T-cell (primary cell): ENCODE data around the gene LARGE1. TPM values are rescaled to one million over a fixed set of nuclear protein-coding genes. Genes with fewer than 3 reads are reported as not detected.

ENCODE experiments used
- ATAC-seq, 4 experiments: fragments of 200-7000 bp in 3 of 4; fragments of 150-1000 bp in 1 of 4; cut with Tn5 transposase; replicated peaks in 1 of 4; 1 replicate in 3 of 4; 2 replicates in 1 of 4; pipeline ENCODE4 v1.10.0; 2021; ENCODE audit warnings: moderate library complexity in 3 of 4, mild to moderate bottlenecking in 2 of 4, moderate number of reproducible peaks in 1 of 4
- CTCF ChIA-PET, 2 donors: fragments of 300-600 bp; sonication (Branson Sonifier 250); formaldehyde crosslinking; loops; one replicate each; lab custom pipeline; 2022; ENCODE audit warnings: antibody characterized with exemption in 2 of 2; lab: Charles Lee
- POLR2A ChIA-PET, 2 donors: fragments of 300-600 bp; sonication (Branson Sonifier 250); formaldehyde crosslinking; loops; one replicate each; lab custom pipeline; 2022; ENCODE audit warnings: antibody characterized with exemption in 2 of 2; lab: Charles Lee
- DNase-seq, 35 experiments: peaks; one replicate each; pipeline versions ENCODE4 v3.0.0 to v3.0.0-alpha.2; 2013 to 2023
- H3K27ac ChIP-seq: one replicate; pipeline ENCODE4 v1.5.1; 2013; ENCODE audit warnings: low read length
- H3K27me3 ChIP-seq, 2 experiments: replicated peaks in 1 of 2; 1 replicate in 1 of 2; 2 replicates in 1 of 2; pipeline versions ENCODE4 v1.6.1 to v1.7.0; 2013; ENCODE audit warnings: low read length in 1 of 2, mixed read lengths in 1 of 2; ENCODE audit not compliant: control insufficient read depth in 2 of 2, insufficient read depth in 2 of 2; ENCODE audit errors: extremely low read depth in 1 of 2
- H3K36me3 ChIP-seq, 2 donors: 1 replicate in 1 of 2; 2 replicates in 1 of 2; pipeline versions ENCODE4 v1.6.1 to v1.7.0; 2013; ENCODE audit warnings: low read length in 1 of 2; ENCODE audit not compliant: control insufficient read depth in 2 of 2, insufficient read depth in 1 of 2; ENCODE audit errors: extremely low read depth in 1 of 2
- H3K4me1 ChIP-seq, 2 experiments: 1 replicate in 1 of 2; 2 replicates in 1 of 2; pipeline versions ENCODE4 v1.6.1 to v1.7.0; 2013; ENCODE audit warnings: low read length in 2 of 2, mixed read lengths in 1 of 2; ENCODE audit not compliant: insufficient read depth in 2 of 2, control insufficient read depth in 1 of 2; ENCODE audit errors: extremely low read depth in 1 of 2
- H3K4me3 ChIP-seq, 2 donors: 1 replicate in 1 of 2; 2 replicates in 1 of 2; pipeline versions ENCODE4 v1.5.1 to v1.7.0; 2013; ENCODE audit warnings: mild to moderate bottlenecking in 2 of 2, low read length in 1 of 2, moderate library complexity in 1 of 2; ENCODE audit not compliant: control insufficient read depth in 1 of 2; ENCODE audit errors: extremely low read depth in 1 of 2
- H3K9me3 ChIP-seq: 2 replicates; pipeline ENCODE4 v1.7.0; 2013
- H3K27ac Mint-ChIP-seq, 2 donors: one replicate each; pipeline ENCODE4 v1.8.0; 2020 to 2021; ENCODE audit warnings: mild to moderate bottlenecking in 2 of 2, mixed read lengths in 2 of 2
- H3K27me3 Mint-ChIP-seq, 2 donors: one replicate each; pipeline ENCODE4 v1.8.0; 2021 to 2022; ENCODE audit warnings: mixed read lengths in 2 of 2
- H3K36me3 Mint-ChIP-seq: one replicate; pipeline ENCODE4 v1.8.0; 2021; ENCODE audit warnings: mixed read lengths
- H3K4me1 Mint-ChIP-seq, 3 donors: one replicate each; pipeline ENCODE4 v1.8.0; 2020 to 2022; ENCODE audit warnings: mixed read lengths in 3 of 3, mild to moderate bottlenecking in 1 of 3
- H3K4me3 Mint-ChIP-seq, 3 donors: one replicate each; pipeline ENCODE4 v1.8.0; 2020 to 2022; ENCODE audit warnings: mild to moderate bottlenecking in 3 of 3, mixed read lengths in 3 of 3, moderate library complexity in 3 of 3
- H3K9me3 Mint-ChIP-seq, 3 donors: one replicate each; pipeline ENCODE4 v1.8.0; 2020 to 2022; ENCODE audit warnings: mixed read lengths in 3 of 3
- WGBS: methylation state at CpG from one replicate; pipeline ENCODE4 v1.1.5; 2013; ENCODE audit warnings: missing lambda C conversion rate; ENCODE audit not compliant: insufficient coverage; 5-methylcytosine and 5-hydroxymethylcytosine counted together
- total RNA-seq, 35 experiments: library from RNA in 6 of 35; stranded (reverse) in 6 of 35; fragments of 120-200 nt in 1 of 35; gene quantifications; one replicate each; pipeline versions ENCODE4 v1.2.1 to v1.2.4 and lab custom pipeline; 2013 to 2026

Gene LARGE1
- total RNA-seq (1 to 10 TPM in 4 of 5 donors, under 1 TPM in 1; 0.53 to 6.1 (median 3.0) TPM), total RNA-seq (lab: John Stamatoyannopoulos, UW) (0.30 to 4.2 (median 1.1) reads per million in 29 experiments)
- total RNA-seq (2013): 1.7 TPM

DNA sequence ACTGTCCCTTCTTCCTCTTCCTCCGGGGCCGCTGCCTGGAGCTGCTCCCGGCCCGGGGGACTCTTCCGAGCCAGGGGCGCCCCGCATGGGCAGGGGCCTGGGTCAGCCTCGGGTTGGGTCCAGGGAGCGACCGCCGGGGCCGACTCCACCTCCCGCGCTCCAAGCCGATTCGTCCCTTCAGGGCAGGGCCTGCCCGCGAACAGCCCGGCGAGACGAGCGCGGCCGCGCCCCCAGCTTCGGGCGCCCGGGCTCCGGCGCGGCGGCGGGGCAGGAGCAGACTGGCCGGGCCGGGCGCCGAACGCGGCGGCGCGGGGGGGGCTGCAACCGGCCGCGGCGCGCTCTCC lies at the start of gene LARGE1:
Gene LARGE1, minus strand, starts transcription at position 280 of the 344 bp plus-strand sequence.
- H3K4me3 Mint-ChIP-seq: peak within 1 kb of the TSS; percentile 72 to 78 (median 74)
- no peaks in the 10 kb centered on the region for H3K36me3 Mint-ChIP-seq
- H3K27me3 ChIP-seq: peaks cover 0 to 38% of the 10 kb centered on the region in 2 experiments
- POLR2A ChIA-PET: interaction anchor here in 1 of 2 donors (0.5 kb wide), 1 partner anchor 98 kb away, joined by 4 read pairs; no protein-coding TSS in a partner anchor
- no peaks in the 10 kb centered on the region for H3K9me3 Mint-ChIP-seq
- peaks cover 13 to 24% (median 22%) of the 10 kb centered on the region in 3 donors for H3K4me1 Mint-ChIP-seq
- ATAC-seq: peak in 1 of 4 experiments; percentile 2
- no peaks in the 10 kb centered on the region for H3K36me3 ChIP-seq
- H3K9me3 ChIP-seq: no peaks in the 10 kb centered on the region
- H3K4me3 ChIP-seq: peak within 1 kb of the TSS; percentile 39 to 58
- DNase-seq: no peak
- H3K27ac ChIP-seq: no peak within 1 kb of the TSS
- peaks cover 63 to 70% of the 10 kb centered on the region in 2 donors for H3K27me3 Mint-ChIP-seq
- peaks cover 0 to 26% of the 10 kb centered on the region in 2 experiments for H3K4me1 ChIP-seq
- H3K27ac Mint-ChIP-seq: no peak within 1 kb of the TSS
- WGBS: 3% methylated on average over 35 of the region's 47 CpGs
- CTCF ChIA-PET: no interaction called here

DNA sequence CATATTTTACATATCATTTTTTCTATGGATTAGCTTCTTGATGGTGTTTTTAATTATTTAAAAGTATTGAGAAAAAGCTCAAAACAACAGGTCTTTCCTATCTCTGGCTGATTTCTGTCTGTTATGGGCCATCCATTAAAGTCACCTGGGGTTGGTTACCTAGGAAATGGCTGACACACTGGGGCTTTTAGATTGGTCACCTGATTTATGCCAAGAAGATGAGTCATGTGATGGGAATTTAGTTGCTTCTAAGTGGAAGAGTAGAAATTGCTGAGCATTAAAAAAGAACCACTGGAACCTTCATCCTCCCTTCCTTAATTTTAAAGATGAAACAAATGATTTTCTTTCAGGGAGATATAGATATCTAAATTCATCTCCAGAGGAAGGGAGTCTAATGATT lies 48.8 kb upstream of the LARGE1 start:
- Mint-ChIP-seq H3K9me3 (peaks cover 0 to 3% (median 0%) of the 10 kb centered on the region in 3 donors), H3K27me3 (peaks cover 3 to 9% of the 10 kb centered on the region in 2 donors), H3K4me1 (no peaks in the 10 kb centered on the region), H3K27ac (no peak overlapping the region), H3K36me3 (no peaks in the 10 kb centered on the region), H3K4me3 (no peak overlapping the region)
- CTCF ChIA-PET: no interaction called here
- Histone ChIP-seq H3K27me3 (peaks cover 0 to 5% of the 10 kb centered on the region in 2 experiments), H3K4me1 (no peaks in the 10 kb centered on the region), H3K9me3 (no peaks in the 10 kb centered on the region), H3K4me3 (no peak overlapping the region), H3K27ac (no peak overlapping the region), H3K36me3 (no peaks in the 10 kb centered on the region)
- DNase-seq: no peak
- POLR2A ChIA-PET: no interaction called here
- no peak for ATAC-seq

DNA sequence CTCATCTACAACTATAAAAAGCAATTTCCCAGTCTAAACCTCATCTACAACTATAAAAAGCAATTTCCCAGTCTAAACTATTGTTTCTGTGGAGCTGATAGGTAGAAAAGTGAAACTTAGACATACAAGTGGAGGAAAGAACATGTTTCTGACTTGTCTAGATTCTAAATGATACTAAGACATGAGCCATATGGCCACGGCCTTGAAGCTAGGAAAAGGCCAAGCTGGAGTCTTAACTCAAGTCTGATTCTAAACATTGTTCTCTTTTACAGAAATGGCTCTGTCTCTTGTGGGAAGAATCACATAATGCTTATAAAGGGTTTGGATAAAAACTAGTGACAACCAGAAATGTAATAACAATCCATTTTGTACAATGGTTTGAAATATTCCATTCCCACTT lies 43.8 kb upstream of the LARGE1 start:
- Mint-ChIP-seq H3K9me3 (peaks cover 0 to 2% (median 0%) of the 10 kb centered on the region in 3 donors), H3K4me1 (no peaks in the 10 kb centered on the region), H3K4me3 (no peak overlapping the region), H3K27me3 (no peaks in the 10 kb centered on the region), H3K27ac (no peak overlapping the region), H3K36me3 (no peaks in the 10 kb centered on the region)
- 40% methylated on average over 1 of the region's 1 CpG for WGBS
- Histone ChIP-seq H3K36me3 (no peaks in the 10 kb centered on the region), H3K27ac (no peak overlapping the region), H3K27me3 (no peaks in the 10 kb centered on the region), H3K4me1 (no peaks in the 10 kb centered on the region), H3K9me3 (no peaks in the 10 kb centered on the region), H3K4me3 (no peak overlapping the region)
- CTCF ChIA-PET: no interaction called here
- ATAC-seq (no peak), DNase-seq (no peak)
- POLR2A ChIA-PET: no interaction called here

DNA sequence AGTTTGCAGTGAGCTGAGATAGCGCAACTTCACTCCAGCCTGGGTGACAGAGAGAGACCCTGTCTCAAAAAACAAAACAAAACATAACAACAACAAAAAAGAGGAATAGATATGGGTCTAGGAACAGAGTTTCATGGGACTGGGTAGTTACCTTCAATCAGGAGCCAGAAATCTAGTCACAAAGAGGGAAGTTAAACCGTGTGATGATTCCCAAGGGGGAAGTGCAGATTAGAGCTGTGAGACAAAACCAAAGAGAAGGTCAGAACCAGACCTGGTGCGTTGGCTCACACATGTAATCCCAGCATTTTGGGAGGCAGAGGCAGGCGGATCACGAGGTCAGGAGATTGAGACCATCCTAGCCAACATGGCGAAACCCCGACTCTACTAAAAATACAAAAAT lies 42.1 kb upstream of the LARGE1 start:
- H3K36me3 Mint-ChIP-seq: no peaks in the 10 kb centered on the region
- no peaks in the 10 kb centered on the region for H3K27me3 ChIP-seq
- H3K27ac Mint-ChIP-seq: no peak overlapping the region
- no peak for ATAC-seq
- DNase-seq: no peak
- H3K4me1 ChIP-seq: no peaks in the 10 kb centered on the region
- ChIA-PET POLR2A (no interaction called here), CTCF (no interaction called here)
- no peak overlapping the region for H3K27ac ChIP-seq
- no peaks in the 10 kb centered on the region for H3K4me1 Mint-ChIP-seq
- no peaks in the 10 kb centered on the region for H3K36me3 ChIP-seq
- H3K9me3 Mint-ChIP-seq: peaks cover 0 to 2% (median 0%) of the 10 kb centered on the region in 3 donors
- no peaks in the 10 kb centered on the region for H3K9me3 ChIP-seq
- 80% methylated on average over 6 of the region's 7 CpGs for WGBS
- no peaks in the 10 kb centered on the region for H3K27me3 Mint-ChIP-seq
- H3K4me3 Mint-ChIP-seq: no peak overlapping the region
- H3K4me3 ChIP-seq: no peak overlapping the region

DNA sequence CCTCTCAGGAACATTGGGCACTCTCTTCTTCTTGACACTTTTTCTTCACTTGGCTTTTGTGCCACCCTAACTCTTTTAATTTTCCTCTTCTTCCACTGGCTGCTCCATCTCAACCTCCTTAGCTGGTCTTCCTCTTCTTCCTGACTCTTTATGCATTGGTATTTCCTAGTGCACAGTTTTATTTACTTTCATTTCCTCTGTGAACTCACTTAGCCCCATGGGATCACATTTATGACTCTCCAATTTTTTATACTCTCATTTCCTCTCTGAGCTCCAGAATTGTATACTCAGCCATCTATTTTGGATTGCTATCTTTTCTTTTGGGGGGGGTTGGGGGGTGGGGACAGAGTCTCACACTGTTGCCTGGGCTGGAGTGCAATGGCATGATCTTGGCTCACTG lies 38.5 kb upstream of the LARGE1 start:
- Histone ChIP-seq H3K36me3 (no peaks in the 10 kb centered on the region), H3K27ac (no peak overlapping the region), H3K27me3 (no peaks in the 10 kb centered on the region), H3K9me3 (no peaks in the 10 kb centered on the region), H3K4me1 (no peaks in the 10 kb centered on the region), H3K4me3 (no peak overlapping the region)
- H3K4me1 Mint-ChIP-seq: no peaks in the 10 kb centered on the region
- no peaks in the 10 kb centered on the region for H3K36me3 Mint-ChIP-seq
- no peak overlapping the region for H3K4me3 Mint-ChIP-seq
- peaks cover 0 to 3% of the 10 kb centered on the region in 2 donors for H3K27me3 Mint-ChIP-seq
- no peak overlapping the region for H3K27ac Mint-ChIP-seq
- ChIA-PET POLR2A (no interaction called here), CTCF (no interaction called here)
- no peak for ATAC-seq
- no peak for DNase-seq
- peaks cover 0 to 2% (median 0%) of the 10 kb centered on the region in 3 donors for H3K9me3 Mint-ChIP-seq

DNA sequence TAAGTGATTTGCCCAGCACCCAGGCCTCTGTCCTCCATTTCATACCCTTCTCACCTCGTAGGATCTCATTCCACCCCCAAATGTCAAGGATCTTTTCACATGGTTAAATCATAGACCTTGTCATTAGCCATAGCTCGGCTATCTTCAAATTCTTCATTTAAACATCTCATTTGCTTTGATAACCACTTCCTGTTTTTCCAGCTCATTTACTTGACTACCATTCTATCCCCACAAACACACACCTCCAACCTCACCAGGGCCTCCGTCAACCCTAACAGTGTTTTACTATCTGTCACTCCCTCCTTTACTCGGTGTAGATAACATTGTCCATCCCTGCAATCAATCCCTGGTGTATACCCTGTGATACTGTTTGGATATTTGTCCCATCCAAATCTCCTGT lies 36.8 kb upstream of the LARGE1 start:
- Histone ChIP-seq H3K36me3 (no peaks in the 10 kb centered on the region), H3K4me1 (no peaks in the 10 kb centered on the region), H3K4me3 (no peak overlapping the region), H3K27ac (no peak overlapping the region), H3K27me3 (no peaks in the 10 kb centered on the region), H3K9me3 (no peaks in the 10 kb centered on the region)
- DNase-seq (no peak), ATAC-seq (no peak)
- peaks cover 0 to 5% (median 2%) of the 10 kb centered on the region in 3 donors for H3K9me3 Mint-ChIP-seq
- no peaks in the 10 kb centered on the region for H3K36me3 Mint-ChIP-seq
- no peak overlapping the region for H3K27ac Mint-ChIP-seq
- ChIA-PET CTCF (no interaction called here), POLR2A (no interaction called here)
- H3K4me1 Mint-ChIP-seq: no peaks in the 10 kb centered on the region
- H3K27me3 Mint-ChIP-seq: peaks cover 2 to 3% of the 10 kb centered on the region in 2 donors
- 69% methylated on average over 2 of the region's 4 CpGs for WGBS
- H3K4me3 Mint-ChIP-seq: no peak overlapping the region

DNA sequence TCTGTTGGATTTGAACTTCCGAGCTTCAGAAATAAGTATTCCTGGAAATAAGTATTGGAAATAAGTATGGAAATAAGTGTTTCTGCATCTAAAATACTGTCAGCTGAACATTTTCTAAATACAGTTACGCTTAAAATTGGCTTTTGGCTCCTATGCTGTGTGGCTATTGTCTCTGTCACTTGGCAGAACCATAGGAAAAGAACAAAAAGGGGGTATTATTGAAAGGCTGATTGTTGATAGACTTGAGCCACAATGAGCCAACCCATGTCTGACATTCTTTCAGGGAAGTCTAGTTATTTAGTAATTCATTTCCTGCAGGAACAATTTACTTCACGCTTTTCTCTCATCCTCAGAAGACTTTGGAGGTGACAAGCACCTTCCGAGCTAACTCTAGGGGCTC lies 32.5 kb upstream of the LARGE1 start:
- Histone ChIP-seq H3K4me3 (no peak overlapping the region), H3K9me3 (no peaks in the 10 kb centered on the region), H3K27me3 (no peaks in the 10 kb centered on the region), H3K4me1 (no peaks in the 10 kb centered on the region), H3K27ac (no peak overlapping the region), H3K36me3 (no peaks in the 10 kb centered on the region)
- H3K4me1 Mint-ChIP-seq: no peaks in the 10 kb centered on the region
- 60% methylated on average over 1 of the region's 4 CpGs for WGBS
- H3K27me3 Mint-ChIP-seq: peaks cover 2 to 3% of the 10 kb centered on the region in 2 donors
- no peaks in the 10 kb centered on the region for H3K36me3 Mint-ChIP-seq
- H3K9me3 Mint-ChIP-seq: peaks cover 0 to 5% (median 0%) of the 10 kb centered on the region in 3 donors
- H3K4me3 Mint-ChIP-seq: no peak overlapping the region
- POLR2A ChIA-PET: no interaction called here
- no peak for DNase-seq
- no peak overlapping the region for H3K27ac Mint-ChIP-seq
- CTCF ChIA-PET: no interaction called here
- ATAC-seq: no peak
